Liver (tissue), 9 donors: Measurements from ENCODE around the gene FARS2. TPM values are rescaled to one million over a fixed set of nuclear protein-coding genes. Genes with fewer than 3 reads are reported as not detected.

Experiments
- DNase-seq: peaks from one replicate; pipeline ENCODE4 v3.0.0-alpha.2; 2017; ENCODE audit warnings: low spot score
- H3K27ac ChIP-seq, 2 donors: one replicate each; pipeline ENCODE4 v1.7.0; 2013; ENCODE audit warnings: inconsistent platforms in 2 of 2, low read length in 2 of 2, control low read depth in 1 of 2, low read depth in 1 of 2, mild to moderate bottlenecking in 1 of 2
- H3K27me3 ChIP-seq, 4 donors: one replicate each; pipeline versions ENCODE4 v1.6.1 to v1.7.0; 2013; ENCODE audit warnings: low read length in 3 of 4, inconsistent platforms in 1 of 4, mild to moderate bottlenecking in 1 of 4, moderate library complexity in 1 of 4; ENCODE audit not compliant: control insufficient read depth in 4 of 4, insufficient read depth in 4 of 4
- H3K36me3 ChIP-seq, 4 donors: one replicate each; pipeline versions ENCODE4 v1.6.1 to v1.7.0; 2013; ENCODE audit warnings: low read length in 3 of 4, mild to moderate bottlenecking in 3 of 4, low read depth in 1 of 4, moderate library complexity in 1 of 4; ENCODE audit not compliant: control insufficient read depth in 4 of 4, insufficient read depth in 3 of 4
- H3K4me1 ChIP-seq, 4 donors: one replicate each; pipeline versions ENCODE4 v1.6.1 to v1.7.0; 2013; ENCODE audit warnings: low read length in 3 of 4, mild to moderate bottlenecking in 3 of 4, moderate library complexity in 1 of 4; ENCODE audit not compliant: control insufficient read depth in 4 of 4, insufficient read depth in 4 of 4
- H3K4me3 ChIP-seq, 3 donors: one replicate each; pipeline versions ENCODE4 v1.6.1 to v1.7.0; 2013; ENCODE audit warnings: low read length in 3 of 3, control low read depth in 1 of 3, low read depth in 1 of 3, mild to moderate bottlenecking in 1 of 3
- H3K9ac ChIP-seq, 2 donors: one replicate each; pipeline ENCODE4 v1.7.0; 2013; ENCODE audit warnings: low read length in 2 of 2, mild to moderate bottlenecking in 2 of 2, moderate library complexity in 2 of 2, control low read depth in 1 of 2, low read depth in 1 of 2
- H3K9me3 ChIP-seq, 4 donors: one replicate each; pipeline versions ENCODE4 v1.6.1 to v1.7.0; 2013; ENCODE audit warnings: low read length in 3 of 4; ENCODE audit not compliant: control insufficient read depth in 4 of 4
- EGR1 ChIP-seq, 2 donors: IDR thresholded peaks; 2 replicates each; pipeline ENCODE4 v1.6.1; 2016 to 2018; ENCODE audit warnings: antibody characterized with exemption in 2 of 2, low read depth in 2 of 2
- FOXA1 ChIP-seq: IDR thresholded peaks from 2 replicates; pipeline ENCODE4 v1.6.1; 2016; ENCODE audit warnings: antibody characterized with exemption
- FOXA2 ChIP-seq: IDR thresholded peaks from 2 replicates; pipeline ENCODE4 v1.6.1; 2016; ENCODE audit warnings: antibody characterized with exemption
- GABPA ChIP-seq, 2 donors: IDR thresholded peaks in 1 of 2; conservative IDR thresholded peaks in 1 of 2; 2 replicates each; pipeline ENCODE4 v1.6.1; 2016; ENCODE audit warnings: antibody characterized with exemption in 2 of 2, mild to moderate bottlenecking in 1 of 2, moderate library complexity in 1 of 2
- HNF4A ChIP-seq, 2 donors: conservative IDR thresholded peaks; 2 replicates each; pipeline ENCODE4 v1.6.1; 2016; ENCODE audit warnings: antibody characterized with exemption in 2 of 2, mild to moderate bottlenecking in 2 of 2
- HNF4G ChIP-seq: IDR thresholded peaks from 2 replicates; pipeline ENCODE4 v1.6.1; 2016; ENCODE audit warnings: antibody characterized with exemption
- JUND ChIP-seq, 2 donors: IDR thresholded peaks; 2 replicates each; pipeline ENCODE4 v1.6.1; 2016; ENCODE audit warnings: antibody characterized with exemption in 2 of 2
- MAX ChIP-seq: IDR thresholded peaks from 2 replicates; pipeline ENCODE4 v1.6.1; 2016; ENCODE audit warnings: antibody characterized with exemption
- NR2F2 ChIP-seq: IDR thresholded peaks from 2 replicates; pipeline ENCODE4 v1.6.1; 2016; ENCODE audit warnings: antibody characterized with exemption
- RAD21 ChIP-seq, 2 donors: IDR thresholded peaks; 2 replicates each; pipeline ENCODE4 v1.6.1; 2016; ENCODE audit warnings: antibody characterized with exemption in 2 of 2, mild to moderate bottlenecking in 2 of 2
- RXRA ChIP-seq, 2 donors: IDR thresholded peaks; 2 replicates each; pipeline ENCODE4 v1.6.1; 2017 to 2018; ENCODE audit warnings: antibody characterized with exemption in 2 of 2, mild to moderate bottlenecking in 1 of 2
- SP1 ChIP-seq: IDR thresholded peaks from 2 replicates; pipeline ENCODE4 v1.6.1; 2018; ENCODE audit warnings: antibody characterized with exemption, mild to moderate bottlenecking
- TAF1 ChIP-seq: conservative IDR thresholded peaks from 2 replicates; pipeline ENCODE4 v1.6.1; 2016; ENCODE audit warnings: antibody characterized with exemption, mild to moderate bottlenecking
- YY1 ChIP-seq: IDR thresholded peaks from 2 replicates; pipeline ENCODE4 v1.6.1; 2016; ENCODE audit warnings: antibody characterized with exemption, mild to moderate bottlenecking
- ZBTB33 ChIP-seq: IDR thresholded peaks from 2 replicates; pipeline ENCODE4 v1.6.1; 2016; ENCODE audit warnings: antibody characterized with exemption
- WGBS: extraction: QIAGEN DNeasy Blood & Tissue Kit; methylation state at CpG from one replicate; pipeline ENCODE4 v1.1.7; 2013; 5-methylcytosine and 5-hydroxymethylcytosine counted together
- polyA plus RNA-seq, 2 donors: library from polyadenylated mRNA; stranded (reverse) in 1 of 2; unstranded in 1 of 2; fragments of 200-250 nt in 1 of 2; fragments of >200 nt in 1 of 2; fragmentation: Nextera tagmentation in 1 of 2; extraction: Ambion mirVana in 1 of 2; gene quantifications; one replicate each; pipeline versions ENCODE4 v1.2.1 to v1.2.3, GENCODE V29; 2013 to 2015
- total RNA-seq, 2 donors: library from RNA; depleted of rRNA; stranded (reverse); fragments of >200 nt; gene quantifications; one replicate each; pipeline ENCODE4 v1.2.3, GENCODE V29; 2014
- TF ChIP-seq, protein P1 (sequence below): fragments of 150-350 bp; IDR thresholded peaks from 2 replicates; pipeline ENCODE4 v1.5.1; 2017; ENCODE audit warnings: improper control_type of control experiment, low read depth, low read length; ENCODE audit not compliant: missing input control
- TF ChIP-seq, protein P2 (sequence below): IDR thresholded peaks from 2 replicates; pipeline ENCODE4 v1.6.1; 2016; ENCODE audit warnings: antibody characterized with exemption, mild to moderate bottlenecking
- TF ChIP-seq, protein P3 (sequence below): IDR thresholded peaks from 2 replicates; pipeline ENCODE4 v1.6.1; 2016; ENCODE audit warnings: antibody characterized with exemption
- donor health status: healthy.
- donor health status: healthy.
- donor health status: healthy.
- donor health status: healthy.
- donor health status: healthy.

FARS2 gene
- total and polyA plus RNA-seq, 4 donors = 7.8 to 25.9 (median 11.2) TPM

DNA sequence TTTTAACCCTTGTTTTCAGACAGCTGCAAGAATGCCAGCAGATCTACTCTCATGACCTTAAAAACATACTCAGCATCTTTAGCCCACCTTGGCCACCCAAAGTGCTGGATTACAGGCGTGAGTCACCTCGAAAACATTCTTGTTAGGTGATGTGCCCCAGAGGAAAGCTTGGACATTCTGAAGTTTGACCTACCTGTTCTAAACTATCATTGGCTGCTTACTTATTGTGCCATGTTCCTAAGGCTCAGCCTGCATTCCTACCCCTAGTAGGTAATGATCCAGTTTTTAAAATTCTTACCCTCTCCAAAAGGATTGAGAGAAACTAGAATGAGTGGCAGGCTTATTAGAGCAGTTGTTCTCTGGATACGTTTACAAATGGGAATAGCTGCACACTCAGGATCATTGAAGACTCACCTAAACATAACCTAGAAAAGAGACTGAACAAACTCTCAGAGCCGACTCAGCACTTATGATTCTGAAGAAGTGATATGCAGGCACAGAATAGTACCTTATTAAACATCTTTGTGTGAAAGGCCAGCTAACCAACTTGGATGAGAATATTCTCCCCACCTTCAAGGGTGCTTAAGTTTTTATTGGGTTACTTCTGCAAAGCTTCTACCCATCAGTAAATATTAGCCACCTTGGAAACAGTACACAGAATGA lies 383.3 kb downstream of the FARS2 start:
- H3K4me3 ChIP-seq = no peak overlapping the region
- no peaks in the 10 kb centered on the region for H3K27me3 ChIP-seq
- H3K36me3 ChIP-seq = no peaks in the 10 kb centered on the region
- DNase-seq = no peak
- H3K4me1 ChIP-seq = no peaks in the 10 kb centered on the region
- no peak overlapping the region for H3K9ac ChIP-seq
- H3K27ac ChIP-seq = no peak overlapping the region
- 98% methylated on average over 4 of the region's 4 CpGs for WGBS
- H3K9me3 ChIP-seq = peaks cover 0 to 13% (median 4%) of the 10 kb centered on the region in 4 donors
- TF ChIP-seq FOXA2 = no peak
- TF ChIP-seq, protein P1, sequence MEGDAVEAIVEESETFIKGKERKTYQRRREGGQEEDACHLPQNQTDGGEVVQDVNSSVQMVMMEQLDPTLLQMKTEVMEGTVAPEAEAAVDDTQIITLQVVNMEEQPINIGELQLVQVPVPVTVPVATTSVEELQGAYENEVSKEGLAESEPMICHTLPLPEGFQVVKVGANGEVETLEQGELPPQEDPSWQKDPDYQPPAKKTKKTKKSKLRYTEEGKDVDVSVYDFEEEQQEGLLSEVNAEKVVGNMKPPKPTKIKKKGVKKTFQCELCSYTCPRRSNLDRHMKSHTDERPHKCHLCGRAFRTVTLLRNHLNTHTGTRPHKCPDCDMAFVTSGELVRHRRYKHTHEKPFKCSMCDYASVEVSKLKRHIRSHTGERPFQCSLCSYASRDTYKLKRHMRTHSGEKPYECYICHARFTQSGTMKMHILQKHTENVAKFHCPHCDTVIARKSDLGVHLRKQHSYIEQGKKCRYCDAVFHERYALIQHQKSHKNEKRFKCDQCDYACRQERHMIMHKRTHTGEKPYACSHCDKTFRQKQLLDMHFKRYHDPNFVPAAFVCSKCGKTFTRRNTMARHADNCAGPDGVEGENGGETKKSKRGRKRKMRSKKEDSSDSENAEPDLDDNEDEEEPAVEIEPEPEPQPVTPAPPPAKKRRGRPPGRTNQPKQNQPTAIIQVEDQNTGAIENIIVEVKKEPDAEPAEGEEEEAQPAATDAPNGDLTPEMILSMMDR = no peak

GRCh38 chr6:5645328-5646290 lies 384.3 kb downstream of the FARS2 start:
- Histone ChIP-seq H3K27me3 (no peaks in the 10 kb centered on the region), H3K4me1 (no peaks in the 10 kb centered on the region), H3K9me3 (peaks cover 0 to 4% (median 2%) of the 10 kb centered on the region in 4 donors), H3K36me3 (no peaks in the 10 kb centered on the region), H3K9ac (no peak overlapping the region), H3K4me3 (no peak overlapping the region), H3K27ac (no peak overlapping the region)
- TF ChIP-seq SP1 (no peak), JUND (IDR thresholded peaks at IDR 0.05) (no peak), TAF1 (no peak), FOXA2 (no peak), FOXA1 (no peak), HNF4A (conservative IDR thresholded peaks at IDR 0.05) (no peak), EGR1 (IDR thresholded peaks at IDR 0.05; ENCODE audit: low read depth in 2 of 2) (no peak), RAD21 (IDR thresholded peaks at IDR 0.05) (no peak), ZBTB33 (no peak), MAX (no peak), RXRA (IDR thresholded peaks at IDR 0.05) (no peak), YY1 (no peak), NR2F2 (no peak), HNF4G (no peak), GABPA (IDR thresholded peaks at IDR 0.05 in 1 of 2, conservative IDR thresholded peaks at IDR 0.05 in 1 of 2) (no peak)
- TF ChIP-seq, protein P1 = no peak
- TF ChIP-seq, protein P2, sequence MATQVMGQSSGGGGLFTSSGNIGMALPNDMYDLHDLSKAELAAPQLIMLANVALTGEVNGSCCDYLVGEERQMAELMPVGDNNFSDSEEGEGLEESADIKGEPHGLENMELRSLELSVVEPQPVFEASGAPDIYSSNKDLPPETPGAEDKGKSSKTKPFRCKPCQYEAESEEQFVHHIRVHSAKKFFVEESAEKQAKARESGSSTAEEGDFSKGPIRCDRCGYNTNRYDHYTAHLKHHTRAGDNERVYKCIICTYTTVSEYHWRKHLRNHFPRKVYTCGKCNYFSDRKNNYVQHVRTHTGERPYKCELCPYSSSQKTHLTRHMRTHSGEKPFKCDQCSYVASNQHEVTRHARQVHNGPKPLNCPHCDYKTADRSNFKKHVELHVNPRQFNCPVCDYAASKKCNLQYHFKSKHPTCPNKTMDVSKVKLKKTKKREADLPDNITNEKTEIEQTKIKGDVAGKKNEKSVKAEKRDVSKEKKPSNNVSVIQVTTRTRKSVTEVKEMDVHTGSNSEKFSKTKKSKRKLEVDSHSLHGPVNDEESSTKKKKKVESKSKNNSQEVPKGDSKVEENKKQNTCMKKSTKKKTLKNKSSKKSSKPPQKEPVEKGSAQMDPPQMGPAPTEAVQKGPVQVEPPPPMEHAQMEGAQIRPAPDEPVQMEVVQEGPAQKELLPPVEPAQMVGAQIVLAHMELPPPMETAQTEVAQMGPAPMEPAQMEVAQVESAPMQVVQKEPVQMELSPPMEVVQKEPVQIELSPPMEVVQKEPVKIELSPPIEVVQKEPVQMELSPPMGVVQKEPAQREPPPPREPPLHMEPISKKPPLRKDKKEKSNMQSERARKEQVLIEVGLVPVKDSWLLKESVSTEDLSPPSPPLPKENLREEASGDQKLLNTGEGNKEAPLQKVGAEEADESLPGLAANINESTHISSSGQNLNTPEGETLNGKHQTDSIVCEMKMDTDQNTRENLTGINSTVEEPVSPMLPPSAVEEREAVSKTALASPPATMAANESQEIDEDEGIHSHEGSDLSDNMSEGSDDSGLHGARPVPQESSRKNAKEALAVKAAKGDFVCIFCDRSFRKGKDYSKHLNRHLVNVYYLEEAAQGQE = no peak
- TF ChIP-seq, protein P3, sequence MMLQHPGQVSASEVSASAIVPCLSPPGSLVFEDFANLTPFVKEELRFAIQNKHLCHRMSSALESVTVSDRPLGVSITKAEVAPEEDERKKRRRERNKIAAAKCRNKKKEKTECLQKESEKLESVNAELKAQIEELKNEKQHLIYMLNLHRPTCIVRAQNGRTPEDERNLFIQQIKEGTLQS = no peak
- no peak for DNase-seq
- 91% methylated on average over 13 of the region's 13 CpGs for WGBS
